ENCODE data around the gene PROM2.

PROM2 gene

GRCh38 chr2:95275601-95276243 is 1.5 kb downstream of the PROM2 start:
- Mint-ChIP-seq H3K4me3 (peak overlapping the region in 1 of 3 experiments; percentile 13), H3K36me3 (ENCODE audit: low read depth) (no peaks in the 10 kb centered on the region), H3K4me1 (no peaks in the 10 kb centered on the region), H3K27me3 (ENCODE audit: low read depth) (peaks cover 4% of the 10 kb centered on the region), H3K27ac (peak overlapping the region in 1 of 3 experiments; percentile 77), H3K9me3 (no peaks in the 10 kb centered on the region)
- TF ChIP-seq, protein P1, sequence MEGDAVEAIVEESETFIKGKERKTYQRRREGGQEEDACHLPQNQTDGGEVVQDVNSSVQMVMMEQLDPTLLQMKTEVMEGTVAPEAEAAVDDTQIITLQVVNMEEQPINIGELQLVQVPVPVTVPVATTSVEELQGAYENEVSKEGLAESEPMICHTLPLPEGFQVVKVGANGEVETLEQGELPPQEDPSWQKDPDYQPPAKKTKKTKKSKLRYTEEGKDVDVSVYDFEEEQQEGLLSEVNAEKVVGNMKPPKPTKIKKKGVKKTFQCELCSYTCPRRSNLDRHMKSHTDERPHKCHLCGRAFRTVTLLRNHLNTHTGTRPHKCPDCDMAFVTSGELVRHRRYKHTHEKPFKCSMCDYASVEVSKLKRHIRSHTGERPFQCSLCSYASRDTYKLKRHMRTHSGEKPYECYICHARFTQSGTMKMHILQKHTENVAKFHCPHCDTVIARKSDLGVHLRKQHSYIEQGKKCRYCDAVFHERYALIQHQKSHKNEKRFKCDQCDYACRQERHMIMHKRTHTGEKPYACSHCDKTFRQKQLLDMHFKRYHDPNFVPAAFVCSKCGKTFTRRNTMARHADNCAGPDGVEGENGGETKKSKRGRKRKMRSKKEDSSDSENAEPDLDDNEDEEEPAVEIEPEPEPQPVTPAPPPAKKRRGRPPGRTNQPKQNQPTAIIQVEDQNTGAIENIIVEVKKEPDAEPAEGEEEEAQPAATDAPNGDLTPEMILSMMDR (IDR thresholded peaks at IDR 0.05; ENCODE audit: unreplicated experiment in 3 of 3) = no peak

DNA sequence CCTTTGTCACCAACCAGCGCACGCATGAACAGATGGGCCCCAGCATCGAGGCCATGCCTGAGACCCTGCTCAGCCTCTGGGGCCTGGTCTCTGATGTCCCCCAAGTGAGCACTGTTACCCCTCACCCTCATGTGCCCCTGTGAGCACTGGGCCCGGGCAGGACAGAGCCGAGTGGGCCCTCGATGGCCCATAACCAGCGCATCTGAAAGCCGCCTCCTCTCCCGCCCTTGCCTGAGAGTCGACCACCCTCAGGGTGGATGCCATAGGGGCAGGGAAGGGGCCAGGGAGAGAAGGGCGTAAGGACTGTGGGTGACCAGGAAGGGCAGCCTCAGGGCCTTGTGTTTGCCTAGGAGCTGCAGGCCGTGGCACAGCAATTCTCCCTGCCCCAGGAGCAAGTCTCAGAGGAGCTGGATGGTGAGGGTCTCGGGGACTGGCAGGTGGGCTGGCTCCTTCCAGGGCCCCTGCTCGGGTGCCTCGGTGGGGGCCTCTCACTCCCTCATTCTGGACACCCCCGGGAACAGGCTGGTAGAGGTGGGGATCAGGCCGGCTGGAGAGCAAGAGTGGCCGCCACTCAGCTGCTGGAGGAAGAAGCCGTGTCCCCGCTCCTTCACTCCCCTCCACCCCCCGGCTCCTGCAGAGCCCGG is 2.1 kb downstream of the PROM2 start:
- H3K4me3 Mint-ChIP-seq = peak overlapping the region in 1 of 3 experiments; percentile 13
- peak overlapping the region in 1 of 3 experiments; percentile 66 for H3K27ac Mint-ChIP-seq
- TF ChIP-seq, protein P1 (IDR thresholded peaks at IDR 0.05; ENCODE audit: unreplicated experiment in 3 of 3) = no peak
- no peaks in the 10 kb centered on the region for H3K4me1 Mint-ChIP-seq
- H3K36me3 Mint-ChIP-seq (ENCODE audit: low read depth) = no peaks in the 10 kb centered on the region
- H3K27me3 Mint-ChIP-seq (ENCODE audit: low read depth) = peaks cover 4% of the 10 kb centered on the region
- H3K9me3 Mint-ChIP-seq = no peaks in the 10 kb centered on the region

DNA sequence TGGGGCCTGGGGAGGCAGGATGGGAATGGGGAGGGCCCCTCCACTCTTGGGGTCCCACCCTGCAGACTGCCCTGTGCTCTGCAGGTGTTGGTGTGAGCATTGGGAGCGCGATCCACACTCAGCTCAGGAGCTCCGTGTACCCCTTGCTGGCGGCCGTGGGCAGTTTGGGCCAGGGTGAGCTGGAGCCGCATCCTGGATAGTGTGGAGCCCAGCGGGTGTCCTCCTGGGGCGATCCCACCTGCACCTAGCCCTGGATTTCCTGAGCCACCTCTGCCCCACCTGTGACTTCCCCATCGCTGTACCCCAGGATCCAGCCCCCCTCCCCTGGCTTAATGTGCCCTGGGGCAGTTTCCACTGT is 2.6 kb downstream of the PROM2 start:
- H3K36me3 Mint-ChIP-seq (ENCODE audit: low read depth) = no peaks in the 10 kb centered on the region
- H3K27ac Mint-ChIP-seq = peak overlapping the region in 1 of 3 experiments; percentile 85
- H3K9me3 Mint-ChIP-seq = no peaks in the 10 kb centered on the region
- no peaks in the 10 kb centered on the region for H3K4me1 Mint-ChIP-seq
- H3K4me3 Mint-ChIP-seq = peak overlapping the region in 1 of 3 experiments; percentile 32
- TF ChIP-seq, protein P1 (IDR thresholded peaks at IDR 0.05; ENCODE audit: unreplicated experiment in 3 of 3) = no peak
- H3K27me3 Mint-ChIP-seq (ENCODE audit: low read depth) = peaks cover 4% of the 10 kb centered on the region

- H3K4me1 Mint-ChIP-seq = no peaks in the 10 kb centered on the region
- H3K4me3 Mint-ChIP-seq = peak overlapping the region in 1 of 3 experiments; percentile 32
- H3K27me3 Mint-ChIP-seq (ENCODE audit: low read depth) = peaks cover 4% of the 10 kb centered on the region
- TF ChIP-seq, protein P1 (IDR thresholded peaks at IDR 0.05; ENCODE audit: unreplicated experiment in 3 of 3) = no peak
- no peaks in the 10 kb centered on the region for H3K9me3 Mint-ChIP-seq
- no peaks in the 10 kb centered on the region for H3K36me3 Mint-ChIP-seq (ENCODE audit: low read depth)
- peak overlapping the region in 1 of 3 experiments; percentile 85 for H3K27ac Mint-ChIP-seq
These were observed 3.1 kb downstream of the PROM2 start for GRCh38 chr2:95277246-95277906.

- H3K27me3 Mint-ChIP-seq (ENCODE audit: low read depth) = peaks cover 4% of the 10 kb centered on the region
- no peaks in the 10 kb centered on the region for H3K36me3 Mint-ChIP-seq (ENCODE audit: low read depth)
- no peak overlapping the region for H3K4me3 Mint-ChIP-seq
- peak overlapping the region in 1 of 3 experiments; percentile 85 for H3K27ac Mint-ChIP-seq
- TF ChIP-seq, protein P1 (IDR thresholded peaks at IDR 0.05; ENCODE audit: unreplicated experiment in 3 of 3) = no peak
- no peaks in the 10 kb centered on the region for H3K9me3 Mint-ChIP-seq
- no peaks in the 10 kb centered on the region for H3K4me1 Mint-ChIP-seq
These were observed 3.8 kb downstream of the PROM2 start for GRCh38 chr2:95278051-95278471.
